VCaP (cell line): Measurements from ENCODE around the gene FMNL2.

Experiments used
- H3K27ac ChIP-seq: fragments of 450-650 bp; 2 replicates; pipeline ENCODE4 v1.5.1; 2017
- TF ChIP-seq, protein P1 (sequence below): fragments of 450-650 bp; conservative IDR thresholded peaks from 2 replicates; pipeline ENCODE4 v1.5.1; 2017; ENCODE audit warnings: mild to moderate bottlenecking, moderate library complexity

Gene FMNL2

DNA sequence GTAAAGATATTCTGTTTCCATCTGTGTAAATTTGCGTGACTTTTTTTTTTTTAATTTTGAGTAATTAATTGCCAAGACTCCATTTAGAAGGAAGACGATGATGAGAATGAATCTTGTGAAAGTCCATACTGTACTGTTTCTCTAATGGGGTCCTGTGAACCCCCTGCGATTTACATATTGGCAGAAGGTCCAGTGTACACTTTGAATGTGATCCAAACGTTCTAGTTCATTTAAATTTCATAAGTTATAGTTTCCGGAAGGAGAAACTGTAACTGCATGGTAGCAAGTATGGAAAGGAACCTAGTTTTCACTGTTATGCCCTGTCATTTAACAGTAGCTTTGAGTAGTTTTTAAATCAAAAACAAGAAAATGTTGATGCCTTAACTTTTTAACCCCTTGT lies 166.7 kb downstream of the FMNL2 start:
- no peak overlapping the region for H3K27ac ChIP-seq
- TF ChIP-seq, protein P1, sequence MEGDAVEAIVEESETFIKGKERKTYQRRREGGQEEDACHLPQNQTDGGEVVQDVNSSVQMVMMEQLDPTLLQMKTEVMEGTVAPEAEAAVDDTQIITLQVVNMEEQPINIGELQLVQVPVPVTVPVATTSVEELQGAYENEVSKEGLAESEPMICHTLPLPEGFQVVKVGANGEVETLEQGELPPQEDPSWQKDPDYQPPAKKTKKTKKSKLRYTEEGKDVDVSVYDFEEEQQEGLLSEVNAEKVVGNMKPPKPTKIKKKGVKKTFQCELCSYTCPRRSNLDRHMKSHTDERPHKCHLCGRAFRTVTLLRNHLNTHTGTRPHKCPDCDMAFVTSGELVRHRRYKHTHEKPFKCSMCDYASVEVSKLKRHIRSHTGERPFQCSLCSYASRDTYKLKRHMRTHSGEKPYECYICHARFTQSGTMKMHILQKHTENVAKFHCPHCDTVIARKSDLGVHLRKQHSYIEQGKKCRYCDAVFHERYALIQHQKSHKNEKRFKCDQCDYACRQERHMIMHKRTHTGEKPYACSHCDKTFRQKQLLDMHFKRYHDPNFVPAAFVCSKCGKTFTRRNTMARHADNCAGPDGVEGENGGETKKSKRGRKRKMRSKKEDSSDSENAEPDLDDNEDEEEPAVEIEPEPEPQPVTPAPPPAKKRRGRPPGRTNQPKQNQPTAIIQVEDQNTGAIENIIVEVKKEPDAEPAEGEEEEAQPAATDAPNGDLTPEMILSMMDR = no peak

DNA sequence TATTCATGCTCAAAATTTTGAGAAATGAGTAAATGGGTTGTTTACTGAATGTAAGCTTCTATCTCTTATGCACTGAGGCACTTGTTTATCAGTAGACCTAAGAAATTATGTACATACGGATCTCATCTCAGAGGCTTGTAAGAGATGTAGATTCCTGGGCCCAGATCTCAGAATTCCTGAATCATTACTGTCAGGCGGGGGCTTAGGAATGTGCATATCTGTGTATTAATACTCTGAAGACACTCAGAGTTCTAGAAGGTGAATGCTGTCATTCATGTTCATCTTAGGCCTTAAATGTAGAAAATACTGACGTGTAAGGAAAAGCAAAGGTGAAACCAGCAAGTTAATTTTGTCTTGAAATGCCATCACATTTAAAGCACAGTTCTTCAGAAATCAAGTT lies 169.6 kb downstream of the FMNL2 start:
- TF ChIP-seq, protein P1 = no peak
- H3K27ac ChIP-seq = no peak overlapping the region

DNA sequence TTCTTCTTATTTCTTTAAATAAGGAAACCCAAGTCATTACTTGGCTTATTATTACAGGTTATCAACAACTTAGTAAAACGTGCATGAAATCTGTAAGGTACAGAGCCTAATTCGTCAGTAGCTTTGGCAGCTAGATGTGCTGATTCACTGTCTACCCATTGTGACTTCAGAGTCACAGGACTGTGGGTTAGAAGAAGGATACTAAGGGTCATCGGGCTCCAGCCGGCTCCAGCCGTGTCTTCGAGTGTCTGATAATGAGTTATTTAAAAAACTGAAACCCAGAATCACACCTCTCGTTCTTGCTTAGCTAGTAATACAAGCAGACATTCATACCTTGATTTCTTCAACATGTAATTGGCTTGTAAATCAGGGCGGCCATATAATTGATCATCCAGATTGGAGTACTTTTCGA lies 170.5 kb downstream of the FMNL2 start:
- H3K27ac ChIP-seq = no peak overlapping the region
- TF ChIP-seq, protein P1 = no peak

DNA sequence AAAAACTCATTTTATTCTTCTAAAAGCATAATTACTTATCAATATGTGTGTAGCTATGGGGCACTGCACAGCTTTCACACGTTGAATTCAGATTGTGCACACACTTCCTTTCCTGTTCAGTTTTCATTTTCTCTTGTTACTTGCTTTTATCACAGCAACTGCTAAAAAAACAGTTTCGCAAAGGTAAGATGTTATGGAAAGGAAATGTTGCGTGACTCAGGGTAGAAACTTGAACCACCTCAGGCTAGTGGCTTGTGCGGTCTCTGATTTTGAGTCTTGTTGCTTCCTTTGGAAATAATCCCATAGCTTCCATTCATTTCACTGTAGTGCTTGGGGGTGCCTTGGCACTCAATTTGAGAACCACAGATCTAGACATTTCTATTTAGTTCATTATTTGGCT lies 171.9 kb downstream of the FMNL2 start:
- H3K27ac ChIP-seq = no peak overlapping the region

DNA sequence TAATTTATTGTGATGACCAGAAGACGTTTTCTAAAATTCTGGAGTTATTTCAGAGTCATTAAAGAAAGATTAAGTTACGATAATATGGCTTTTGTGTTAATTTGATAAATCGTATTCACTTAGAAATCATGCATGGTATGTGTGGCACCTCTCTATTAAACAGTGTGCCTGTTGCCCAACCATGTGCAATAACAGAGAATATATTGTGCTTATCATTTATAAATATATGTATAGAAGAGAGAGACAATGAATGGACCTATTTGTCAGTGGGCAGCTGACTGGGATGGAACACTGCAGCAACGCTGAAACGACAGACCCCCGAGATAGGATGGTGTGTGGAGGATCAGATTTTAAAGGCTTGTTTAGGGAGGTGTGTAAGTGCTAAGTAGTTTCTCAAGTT lies 172.9 kb downstream of the FMNL2 start:
- H3K27ac ChIP-seq = no peak overlapping the region
- TF ChIP-seq, protein P1 = no peak

More for the DNA sequence above, 171.9 kb downstream of the FMNL2 start:
- TF ChIP-seq, protein P1 = no peak

DNA sequence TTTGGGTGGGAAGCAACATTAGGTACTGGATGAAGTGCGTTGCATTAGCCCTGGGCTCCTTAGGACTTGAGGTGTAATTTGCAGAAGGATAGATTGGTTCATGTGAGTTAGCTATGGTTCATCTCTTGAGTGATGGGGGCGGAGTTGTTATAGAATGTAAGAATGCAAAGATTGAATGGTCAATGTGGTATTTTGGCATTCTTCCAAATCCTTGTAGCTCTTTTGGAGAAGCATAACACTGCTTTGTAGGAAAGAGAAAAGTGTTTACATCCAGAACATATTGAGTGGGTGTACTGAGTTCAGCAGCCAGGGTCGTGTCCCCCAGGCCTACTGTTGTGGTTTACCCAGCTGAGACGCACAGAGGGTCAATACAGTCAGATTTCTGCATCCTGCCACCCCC lies 173.5 kb downstream of the FMNL2 start:
- TF ChIP-seq, protein P1 = no peak
- H3K27ac ChIP-seq = no peak overlapping the region

DNA sequence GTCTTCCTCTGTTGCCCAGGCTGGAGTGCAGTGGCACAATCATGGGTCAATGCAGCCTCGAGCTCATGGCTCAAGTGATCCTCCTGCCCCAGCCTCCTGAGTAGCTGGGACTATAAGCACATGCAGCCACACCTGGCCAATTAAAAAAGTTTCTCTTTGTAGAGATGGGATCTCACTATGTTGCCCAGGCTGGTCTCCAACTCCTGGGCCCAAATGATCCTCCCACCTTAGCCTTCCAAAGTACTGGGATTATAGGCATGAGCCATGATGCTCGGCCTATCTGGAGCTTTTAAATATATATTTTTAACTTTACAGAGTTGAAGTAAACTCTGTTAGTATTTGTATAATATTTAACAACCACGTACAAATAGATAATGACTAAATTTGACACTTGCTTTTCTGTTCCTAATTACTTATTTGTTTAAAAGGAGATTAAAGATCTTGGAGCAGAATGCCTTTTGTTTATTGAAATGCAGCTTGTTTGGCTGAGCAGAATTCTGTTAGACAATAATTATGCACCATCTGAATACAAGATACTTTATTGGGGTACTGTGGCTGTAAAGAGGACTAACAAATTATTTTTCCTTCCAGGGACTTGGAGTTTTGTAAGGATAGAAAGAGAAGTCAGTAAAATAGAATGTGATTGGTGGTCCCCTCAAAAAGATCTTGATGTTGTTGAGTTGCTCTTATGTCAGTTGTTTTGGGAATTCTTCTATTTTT lies 175.0 kb downstream of the FMNL2 start:
- TF ChIP-seq, protein P1 = no peak
- no peak overlapping the region for H3K27ac ChIP-seq
